GM12873 (cell line): ENCODE results near the gene TST.

Experiments used
- TF ChIP-seq, protein P1 (sequence below): IDR thresholded peaks from 2 replicates; pipeline ENCODE4 v1.5.1; 2012; ENCODE audit warnings: low read depth, mild to moderate bottlenecking, moderate library complexity, low read length, control low read depth; ENCODE audit not compliant: insufficient read depth; ENCODE audit errors: missing control alignments

TST gene

DNA sequence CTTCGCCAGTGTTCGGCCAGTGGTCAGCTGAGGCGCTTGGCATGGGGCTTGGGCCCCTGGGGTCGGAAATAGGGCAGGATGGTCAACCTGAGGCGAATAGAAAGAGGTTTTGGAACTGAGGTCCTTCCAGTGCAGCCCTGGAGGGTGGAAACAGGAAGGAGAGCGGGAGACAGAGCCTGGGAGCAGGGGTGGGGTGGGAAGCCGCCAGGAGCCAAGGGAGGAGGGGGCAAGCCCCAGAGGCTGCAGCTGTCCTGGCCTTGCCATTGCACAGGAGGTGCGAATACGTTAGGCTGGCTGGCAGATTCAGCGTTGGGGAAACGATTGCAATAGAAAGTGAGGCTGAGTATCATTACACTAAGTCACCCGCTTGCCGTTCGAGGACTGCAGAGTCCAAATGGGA is 18.4 kb upstream of the TST start:
- TF ChIP-seq, protein P1, sequence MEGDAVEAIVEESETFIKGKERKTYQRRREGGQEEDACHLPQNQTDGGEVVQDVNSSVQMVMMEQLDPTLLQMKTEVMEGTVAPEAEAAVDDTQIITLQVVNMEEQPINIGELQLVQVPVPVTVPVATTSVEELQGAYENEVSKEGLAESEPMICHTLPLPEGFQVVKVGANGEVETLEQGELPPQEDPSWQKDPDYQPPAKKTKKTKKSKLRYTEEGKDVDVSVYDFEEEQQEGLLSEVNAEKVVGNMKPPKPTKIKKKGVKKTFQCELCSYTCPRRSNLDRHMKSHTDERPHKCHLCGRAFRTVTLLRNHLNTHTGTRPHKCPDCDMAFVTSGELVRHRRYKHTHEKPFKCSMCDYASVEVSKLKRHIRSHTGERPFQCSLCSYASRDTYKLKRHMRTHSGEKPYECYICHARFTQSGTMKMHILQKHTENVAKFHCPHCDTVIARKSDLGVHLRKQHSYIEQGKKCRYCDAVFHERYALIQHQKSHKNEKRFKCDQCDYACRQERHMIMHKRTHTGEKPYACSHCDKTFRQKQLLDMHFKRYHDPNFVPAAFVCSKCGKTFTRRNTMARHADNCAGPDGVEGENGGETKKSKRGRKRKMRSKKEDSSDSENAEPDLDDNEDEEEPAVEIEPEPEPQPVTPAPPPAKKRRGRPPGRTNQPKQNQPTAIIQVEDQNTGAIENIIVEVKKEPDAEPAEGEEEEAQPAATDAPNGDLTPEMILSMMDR: no peak

DNA sequence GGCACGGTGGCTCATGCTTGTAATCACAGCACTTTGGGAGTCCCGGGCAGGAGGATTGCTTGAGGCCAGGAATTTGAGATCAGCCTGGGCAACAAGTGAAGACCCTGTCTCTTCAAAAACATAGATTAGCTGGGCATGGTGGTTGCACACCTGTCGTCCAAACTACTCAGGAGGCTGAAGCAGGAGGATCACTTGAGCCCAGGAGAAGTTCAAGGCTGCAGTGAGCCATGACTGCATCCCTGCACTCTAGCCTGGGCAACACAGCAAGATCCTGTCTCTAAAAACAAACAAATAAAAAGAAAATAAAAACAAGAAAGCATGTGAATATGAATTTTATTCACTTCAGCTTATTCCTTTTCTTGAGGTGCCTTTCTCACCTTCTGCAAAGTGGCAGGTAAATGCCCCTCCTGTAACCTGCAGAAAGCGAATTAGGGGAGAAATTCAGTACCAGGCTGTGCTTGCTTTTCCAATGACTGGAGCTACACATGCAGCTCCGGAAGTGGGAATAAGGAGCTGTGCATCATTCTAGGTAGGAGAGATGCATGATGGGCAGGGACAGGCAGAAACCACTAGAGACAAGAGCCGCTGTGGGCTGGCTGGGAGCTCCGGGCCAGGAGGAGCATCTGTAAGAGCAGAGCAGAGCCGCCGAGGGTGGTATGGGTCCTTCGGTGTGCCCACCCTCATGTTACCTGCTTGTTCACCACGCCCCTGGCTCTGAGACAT is 17.6 kb upstream of the TST start:
- TF ChIP-seq, protein P1: no peak

DNA sequence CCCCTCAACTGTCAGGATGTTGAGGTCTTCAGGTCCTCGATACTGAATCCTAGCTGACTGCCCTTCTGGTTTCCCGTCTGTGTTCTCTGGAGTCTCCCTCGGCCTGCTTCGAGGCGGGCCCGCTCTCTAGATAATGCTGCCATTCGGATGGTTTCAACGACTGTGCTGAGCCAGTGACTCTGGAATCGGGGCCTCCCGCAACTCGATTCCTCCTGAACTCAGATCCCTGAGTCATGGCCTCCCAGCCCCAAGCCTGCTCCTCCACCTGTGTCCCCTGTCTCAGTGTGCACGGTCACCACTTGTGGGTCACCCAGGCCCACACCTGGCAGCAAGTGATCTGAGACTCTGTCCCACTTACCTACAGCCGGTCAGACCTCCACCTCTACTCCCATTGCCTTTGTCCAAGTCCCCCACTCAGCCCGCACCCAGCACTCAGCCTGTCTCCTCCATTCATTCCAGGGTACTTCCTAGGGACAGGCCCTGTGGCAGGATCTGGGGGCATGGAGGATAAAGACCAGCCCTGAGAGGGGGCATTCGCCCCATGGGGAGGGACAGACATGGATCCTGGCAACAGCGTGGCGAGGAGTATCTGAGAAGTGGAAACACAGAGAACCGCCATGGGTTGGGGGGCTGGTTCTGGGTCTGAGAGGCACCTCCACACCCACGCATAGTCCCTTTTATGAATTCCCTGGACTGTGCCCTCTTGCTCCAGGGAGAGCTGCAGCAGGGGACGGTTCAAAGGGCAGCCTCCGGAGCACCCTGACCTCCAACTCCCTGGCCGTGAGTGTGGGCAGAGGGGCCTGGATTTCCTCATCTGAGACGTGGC is 14.6 kb upstream of the TST start:
- TF ChIP-seq, protein P1: no peak

DNA sequence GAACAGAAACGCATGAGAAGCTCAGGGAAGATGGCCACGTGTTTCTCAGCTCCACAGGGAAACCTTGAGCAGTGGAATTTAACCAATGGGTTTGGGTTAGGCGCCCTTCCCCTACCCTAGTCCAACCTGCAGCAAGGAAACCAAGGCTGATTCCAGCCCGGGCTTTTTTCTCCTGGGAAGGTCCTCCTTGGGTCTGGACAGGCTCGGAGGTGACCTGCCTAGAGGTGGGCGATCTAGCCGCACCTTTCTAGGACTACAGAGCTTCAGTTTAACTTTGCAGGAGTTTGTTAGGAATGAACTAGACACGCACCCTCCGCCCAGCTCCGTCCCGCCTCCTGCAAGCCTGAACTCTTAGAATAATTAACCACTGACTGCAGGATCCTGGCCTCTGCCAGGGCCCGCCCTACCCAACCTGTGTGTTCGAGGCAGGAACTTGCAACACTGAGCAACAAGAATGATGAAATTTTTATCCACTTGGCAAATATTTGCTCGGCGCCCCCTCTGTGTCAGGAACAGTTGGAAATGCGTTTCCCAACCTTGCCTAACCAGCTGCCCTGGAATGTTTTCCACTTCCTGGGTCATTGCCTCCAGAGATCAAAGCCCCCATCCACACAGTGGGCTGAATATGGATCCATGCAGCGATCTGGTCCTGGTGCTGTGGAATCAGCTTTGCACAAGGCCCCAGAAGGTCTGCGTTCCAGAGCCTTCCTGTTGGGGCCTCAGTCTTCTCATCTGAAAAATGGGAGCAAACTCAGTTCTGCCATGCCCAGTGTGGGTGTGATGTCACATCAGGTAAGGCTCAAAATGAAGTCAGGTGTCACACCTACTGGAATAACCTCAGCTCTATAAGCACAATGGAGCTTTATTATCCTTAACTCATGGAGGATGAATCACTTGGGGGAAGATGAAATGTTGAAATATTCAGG is 13.6 kb upstream of the TST start:
- TF ChIP-seq, protein P1: no peak

DNA sequence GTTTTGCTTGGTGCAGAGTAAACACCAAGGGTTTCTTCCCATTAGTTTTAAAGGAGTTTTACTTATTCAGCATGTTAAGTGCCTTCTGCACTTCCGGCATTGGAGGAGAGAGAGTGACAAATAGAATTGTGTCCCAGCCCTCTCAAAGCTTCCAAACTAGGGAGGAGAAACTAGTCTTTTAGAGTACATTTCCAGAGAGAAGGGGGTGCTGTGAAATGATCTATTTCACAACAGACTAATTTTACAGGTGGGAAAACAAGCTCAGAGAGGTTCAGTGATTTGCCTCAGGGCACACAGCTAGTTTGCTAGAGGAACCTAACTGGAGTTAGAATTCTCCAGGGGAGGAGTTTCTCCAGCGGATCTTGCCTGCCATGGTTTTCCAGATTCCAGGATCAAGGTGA is 12.9 kb upstream of the TST start:
- TF ChIP-seq, protein P1: no peak

DNA sequence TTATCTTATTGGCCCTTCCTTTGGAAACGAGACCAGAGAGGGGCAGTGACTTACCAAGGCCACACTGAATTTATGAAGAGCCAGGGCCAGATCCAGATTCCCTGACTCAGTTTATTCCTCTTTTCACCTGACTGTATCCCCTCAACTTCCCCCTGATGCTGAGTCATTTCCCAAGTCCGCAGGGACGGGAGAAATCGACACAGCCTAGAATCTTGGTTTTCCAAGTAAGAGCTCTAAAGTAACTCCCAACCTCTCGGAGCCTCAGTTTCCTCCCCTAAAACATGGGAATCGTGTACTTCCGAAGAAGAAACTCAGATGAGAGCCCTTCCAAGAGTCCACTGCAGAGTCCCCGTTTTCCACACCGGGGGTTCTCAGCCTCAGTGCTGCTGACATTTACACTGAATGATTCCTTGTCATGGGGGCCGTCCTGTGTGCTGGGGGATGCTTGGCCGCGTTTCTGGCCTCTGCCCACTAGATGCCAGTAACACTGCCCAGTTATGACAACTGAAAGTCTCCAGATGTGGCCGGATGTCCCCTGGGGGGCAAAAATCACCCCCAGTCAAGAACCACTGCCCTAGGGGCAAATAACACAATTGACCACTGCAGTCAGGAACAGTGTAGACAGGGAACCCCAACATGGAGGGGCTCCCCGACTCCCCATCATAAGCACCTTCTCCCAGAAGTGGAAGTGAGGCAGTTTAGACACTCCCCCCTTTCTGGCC is 11.5 kb upstream of the TST start:
- TF ChIP-seq, protein P1: no peak
